ENCODE results near the gene PDF.
A peak's percentile ranks its signal among the peaks of the same experiment; 100 is the strongest.

The PDF gene

GRCh38 chr16:69340095-69340644 is 9.8 kb upstream of the PDF start:
- Histone ChIP-seq H4K8ac (ENCODE audit: low read length) (peak overlapping the region; percentile 33), H3K4ac (ENCODE audit: low read depth in 1 of 2, low read length in 2 of 2) (peak overlapping the region in 1 of 2 experiments; percentile 94), H3K18ac (ENCODE audit: low read depth in 1 of 2, low read length in 2 of 2) (peak overlapping the region; percentile 47 to 54), H3K36me3 (ENCODE audit: control insufficient read depth in 1 of 2, insufficient read depth in 2 of 2, low read depth in 1 of 2, low read length in 2 of 2) (peaks cover 18 to 50% of the 10 kb centered on the region in 2 experiments), H3K9me3 (ENCODE audit: control insufficient read depth, low read length) (no peaks in the 10 kb centered on the region), H2BK120ac (ENCODE audit: low read depth, low read length) (no peak overlapping the region), H3K27me3 (ENCODE audit: control insufficient read depth in 1 of 2, insufficient read depth in 1 of 2, low read length in 2 of 2) (no peaks in the 10 kb centered on the region), H3K23ac (ENCODE audit: low read length in 2 of 2) (peak overlapping the region in 1 of 2 experiments; percentile 14), H3K4me3 (ENCODE audit: insufficient read depth in 1 of 2, low read depth in 1 of 2, low read length in 2 of 2) (peak overlapping the region; percentile 90 to 99), H2BK12ac (ENCODE audit: low read length in 2 of 2) (no peak overlapping the region), H2AK5ac (ENCODE audit: low read length, severe bottlenecking) (no peak overlapping the region), H3K79me1 (replicated peaks; ENCODE audit: low read length, poor library complexity, severe bottlenecking) (peaks cover 16% of the 10 kb centered on the region), H2BK5ac (ENCODE audit: low read depth, low read length, poor library complexity, severe bottlenecking) (no peak overlapping the region), H2AFZ (ENCODE audit: low read depth, low read length) (peak overlapping the region; percentile 72), H4K91ac (ENCODE audit: low read length) (peak overlapping the region; percentile 40), H3K9ac (ENCODE audit: low read length) (peak overlapping the region; percentile 99), H3K27ac (ENCODE audit: low read length, poor library complexity, severe bottlenecking) (peak overlapping the region; percentile 67), H3K4me2 (ENCODE audit: low read length, poor library complexity, severe bottlenecking) (peak overlapping the region; percentile 74), H3K14ac (ENCODE audit: low read length in 2 of 2) (peak overlapping the region in 1 of 2 experiments; percentile 77), H2BK15ac (ENCODE audit: low read depth, poor library complexity, severe bottlenecking) (no peak overlapping the region), H3K4me1 (ENCODE audit: control insufficient read depth, insufficient read depth, low read depth, low read length) (peaks cover 15% of the 10 kb centered on the region)
- peak; percentile 36 for DNase-seq
- 13% methylated on average over 16 of the region's 16 CpGs for WGBS

DNA sequence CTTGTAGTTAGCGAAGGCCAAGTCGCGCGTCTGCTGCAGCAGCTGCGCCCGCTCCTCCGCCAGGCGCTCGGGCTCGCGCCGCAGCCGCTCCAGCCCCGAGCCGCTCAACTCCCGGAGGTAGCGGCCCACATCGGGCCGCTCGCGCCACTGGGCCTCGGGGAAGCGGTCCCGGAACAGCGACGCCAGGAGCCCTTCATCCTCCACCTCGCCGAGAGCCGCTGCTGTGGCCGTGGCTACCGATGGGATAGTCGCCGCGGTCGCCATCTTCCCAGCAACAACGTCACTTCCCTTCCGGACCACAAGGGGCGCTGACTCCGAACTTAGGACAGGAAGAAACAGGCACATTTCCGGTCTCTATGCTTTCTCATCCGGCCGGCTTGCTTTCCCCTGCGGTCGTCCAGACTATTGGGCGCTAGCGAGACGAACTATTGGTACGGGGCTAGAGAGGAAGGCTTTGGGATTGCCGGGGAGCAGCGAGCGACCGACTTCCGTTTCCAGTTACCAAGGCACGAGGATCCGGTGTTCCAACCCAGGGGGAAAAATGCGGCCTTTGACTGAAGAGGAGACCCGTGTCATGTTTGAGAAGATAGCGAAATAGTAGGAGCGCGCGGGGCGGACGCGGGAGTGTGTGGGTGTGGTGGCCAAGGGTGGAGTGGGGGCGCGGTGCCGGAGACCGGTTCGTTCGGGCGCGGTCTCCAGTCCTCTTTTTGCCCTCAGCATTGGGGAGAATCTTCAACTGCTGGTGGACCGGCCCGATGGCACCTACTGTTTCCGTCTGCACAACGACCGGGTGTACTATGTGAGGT is 9.1 kb upstream of the PDF start, which contains the start of the genes COG8 and NIP7:
TSS of gene COG8 (minus strand) at position 276 of the 806 bp plus-strand sequence. CDS start at position 264, 12 bp downstream.
TSS of gene NIP7 (plus strand) at position 484 of the 806 bp plus-strand sequence. CDS start at position 542, 58 bp downstream.
- Histone ChIP-seq H3K4me2 (ENCODE audit: low read length, poor library complexity, severe bottlenecking) (peak within 1 kb of the TSS; percentile 81), H3K4me3 (ENCODE audit: insufficient read depth in 1 of 2, low read depth in 1 of 2, low read length in 2 of 2) (peak within 1 kb of the TSS; percentile 90 to 99), H4K8ac (ENCODE audit: low read length) (peak within 1 kb of the TSS; percentile 83), H2AK5ac (ENCODE audit: low read length, severe bottlenecking) (peak within 1 kb of the TSS; percentile 35), H3K36me3 (ENCODE audit: control insufficient read depth in 1 of 2, insufficient read depth in 2 of 2, low read depth in 1 of 2, low read length in 2 of 2) (peaks cover 24 to 55% of the 10 kb centered on the region in 2 experiments), H3K4ac (ENCODE audit: low read depth in 1 of 2, low read length in 2 of 2) (peak within 1 kb of the TSS; percentile 11 to 96), H3K79me1 (replicated peaks; ENCODE audit: low read length, poor library complexity, severe bottlenecking) (peaks cover 21% of the 10 kb centered on the region), H2BK15ac (ENCODE audit: low read depth, poor library complexity, severe bottlenecking) (peak within 1 kb of the TSS; percentile 78), H3K9me3 (ENCODE audit: control insufficient read depth, low read length) (no peaks in the 10 kb centered on the region), H3K27me3 (ENCODE audit: control insufficient read depth in 1 of 2, insufficient read depth in 1 of 2, low read length in 2 of 2) (no peaks in the 10 kb centered on the region), H3K23ac (ENCODE audit: low read length in 2 of 2) (peak within 1 kb of the TSS in 1 of 2 experiments; percentile 29), H3K18ac (ENCODE audit: low read depth in 1 of 2, low read length in 2 of 2) (peak within 1 kb of the TSS; percentile 75 to 83), H2AFZ (ENCODE audit: low read depth, low read length) (peak within 1 kb of the TSS; percentile 72), H3K4me1 (ENCODE audit: control insufficient read depth, insufficient read depth, low read depth, low read length) (peaks cover 15% of the 10 kb centered on the region), H2BK5ac (ENCODE audit: low read depth, low read length, poor library complexity, severe bottlenecking) (peak within 1 kb of the TSS; percentile 74), H2BK12ac (ENCODE audit: low read length in 2 of 2) (no peak within 1 kb of the TSS), H3K14ac (ENCODE audit: low read length in 2 of 2) (peak within 1 kb of the TSS in 1 of 2 experiments; percentile 92), H4K91ac (ENCODE audit: low read length) (peak within 1 kb of the TSS; percentile 80), H2BK120ac (ENCODE audit: low read depth, low read length) (no peak within 1 kb of the TSS), H3K27ac (ENCODE audit: low read length, poor library complexity, severe bottlenecking) (peak within 1 kb of the TSS; percentile 67), H3K9ac (ENCODE audit: low read length) (peak within 1 kb of the TSS; percentile 99)
- DNase-seq = peak; percentile 99
- WGBS = under 1% methylated on average over 60 of the region's 77 CpGs

GRCh38 chr16:69338557-69339288 is 8.3 kb upstream of the PDF start:
- H3K9me3 ChIP-seq (ENCODE audit: control insufficient read depth, low read length) = no peaks in the 10 kb centered on the region
- peak overlapping the region; percentile 46 for H3K27ac ChIP-seq (ENCODE audit: low read length, poor library complexity, severe bottlenecking)
- H3K27me3 ChIP-seq (ENCODE audit: control insufficient read depth in 1 of 2, insufficient read depth in 1 of 2, low read length in 2 of 2) = no peaks in the 10 kb centered on the region
- H3K18ac ChIP-seq (ENCODE audit: low read depth in 1 of 2, low read length in 2 of 2) = peak overlapping the region; percentile 75 to 83
- peak overlapping the region; percentile 33 for H2AFZ ChIP-seq (ENCODE audit: low read depth, low read length)
- peak overlapping the region; percentile 99 for H3K9ac ChIP-seq (ENCODE audit: low read length)
- no peak for DNase-seq
- no peak overlapping the region for H2BK12ac ChIP-seq (ENCODE audit: low read length in 2 of 2)
- peak overlapping the region; percentile 35 for H2AK5ac ChIP-seq (ENCODE audit: low read length, severe bottlenecking)
- peaks cover 25% of the 10 kb centered on the region for H3K79me1 ChIP-seq (replicated peaks; ENCODE audit: low read length, poor library complexity, severe bottlenecking)
- 35% methylated on average over 39 of the region's 46 CpGs for WGBS
- H2BK120ac ChIP-seq (ENCODE audit: low read depth, low read length) = no peak overlapping the region
- H3K36me3 ChIP-seq (ENCODE audit: control insufficient read depth in 1 of 2, insufficient read depth in 2 of 2, low read depth in 1 of 2, low read length in 2 of 2) = peaks cover 31 to 55% of the 10 kb centered on the region in 2 experiments
- H4K8ac ChIP-seq (ENCODE audit: low read length) = peak overlapping the region; percentile 83
- peak overlapping the region; percentile 80 for H4K91ac ChIP-seq (ENCODE audit: low read length)
- H3K4me2 ChIP-seq (ENCODE audit: low read length, poor library complexity, severe bottlenecking) = peak overlapping the region; percentile 81
- H3K4me3 ChIP-seq (ENCODE audit: insufficient read depth in 1 of 2, low read depth in 1 of 2, low read length in 2 of 2) = peak overlapping the region; percentile 90 to 99
- peak overlapping the region; percentile 78 for H2BK15ac ChIP-seq (ENCODE audit: low read depth, poor library complexity, severe bottlenecking)
- H3K23ac ChIP-seq (ENCODE audit: low read length in 2 of 2) = peak overlapping the region in 1 of 2 experiments; percentile 29
- H2BK5ac ChIP-seq (ENCODE audit: low read depth, low read length, poor library complexity, severe bottlenecking) = no peak overlapping the region
- H3K4me1 ChIP-seq (ENCODE audit: control insufficient read depth, insufficient read depth, low read depth, low read length) = peaks cover 15% of the 10 kb centered on the region
- H3K4ac ChIP-seq (ENCODE audit: low read depth in 1 of 2, low read length in 2 of 2) = peak overlapping the region in 1 of 2 experiments; percentile 96
- H3K14ac ChIP-seq (ENCODE audit: low read length in 2 of 2) = peak overlapping the region in 1 of 2 experiments; percentile 92
